A549 (cell line): ENCODE results near the gene SLC6A3. TPM values are rescaled to one million over a fixed set of nuclear protein-coding genes. Genes with fewer than 3 reads are reported as not detected.
"Not testable (repeated sequence)": the region's sequence is repeated elsewhere in the genome, so short reads cannot be mapped to it uniquely, and the experiment has no call there.

Experiments used
- ATAC-seq, 2 experiments: fragments of 200-7000 bp in 1 of 2; fragments of >200 bp in 1 of 2; cut with Nextera tagmentation in 1 of 2; cut with Tn5 transposase in 1 of 2; 3 replicates each; pipeline versions ENCODE4 v1.8.0 to v1.9.1; 2018 to 2020; ENCODE audit warnings: mild to moderate bottlenecking in 1 of 2, moderate library complexity in 1 of 2
- CTCF ChIA-PET: fragments of 300-600 bp; sonication (Branson Sonifier 250); formaldehyde crosslinking; extraction: SDS; loops from one replicate; lab custom pipeline; 2021; ENCODE audit warnings: antibody characterized with exemption, inconsistent platforms; lab: Yijun Ruan, JAX
- POLR2A ChIA-PET: fragments of 350-600 bp; formaldehyde crosslinking; extraction: SDS; loops from one replicate; lab custom pipeline; 2021; ENCODE audit warnings: antibody characterized with exemption, inconsistent platforms; lab: Yijun Ruan, JAX
- DNase-seq, 2 experiments: peaks; one replicate each; pipeline versions ENCODE4 v3.0.0 to v3.0.0-alpha.2; 2011 to 2016; ENCODE audit warnings: low read depth in 1 of 2, low spot score in 1 of 2
- FAIRE-seq: peaks from 2 replicates; lab custom pipeline; 2011; peaks lifted over from hg19 to GRCh38; lab: Jason Lieb, UNC
- H3K27ac ChIP-seq, 2 experiments: fragments of >200 bp; sonication (Bioruptor Twin); formaldehyde crosslinking; 3 replicates each; pipeline ENCODE4 v1.5.1; 2016 to 2017
- H3K4me1 ChIP-seq: fragments of >200 bp; sonication (Bioruptor Twin); formaldehyde crosslinking; 3 replicates; pipeline ENCODE4 v1.6.1; 2016
- H3K4me2 ChIP-seq: fragments of >200 bp; sonication (Bioruptor Twin); formaldehyde crosslinking; 3 replicates; pipeline ENCODE4 v1.6.1; 2016
- H3K4me3 ChIP-seq: fragments of >200 bp; sonication (Bioruptor Twin); formaldehyde crosslinking; 3 replicates; pipeline ENCODE4 v1.5.1; 2016
- H3K9me3 ChIP-seq: fragments of >200 bp; sonication (Bioruptor Twin); formaldehyde crosslinking; 3 replicates; pipeline ENCODE4 v1.6.1; 2016
- BCL3 ChIP-seq: fragments of >200 bp; sonication (Bioruptor Twin); formaldehyde crosslinking; IDR thresholded peaks from 3 replicates; pipeline ENCODE4 v1.6.1; 2016
- CEBPB ChIP-seq, 2 experiments: fragments of >200 bp in 1 of 2; sonication (Bioruptor Twin) in 1 of 2; formaldehyde crosslinking in 1 of 2; IDR thresholded peaks; 2 replicates each; pipeline ENCODE4 v1.6.1; 2012 to 2016
- EHF ChIP-seq: fragments of 250-450 bp; sonication (Bioruptor Pico); IDR thresholded peaks from 2 replicates; pipeline ENCODE4 v1.5.0; 2020; ENCODE audit warnings: mild to moderate bottlenecking
- EHMT2 ChIP-seq: fragments of 200-600 bp; sonication (generic); IDR thresholded peaks from 2 replicates; pipeline ENCODE4 v1.6.1; 2016; ENCODE audit warnings: antibody characterized with exemption, low read depth, mild to moderate bottlenecking, moderate library complexity
- EP300 ChIP-seq, 2 experiments: fragments of >200 bp; sonication (Bioruptor Twin); formaldehyde crosslinking; IDR thresholded peaks; 2 replicates in 1 of 2; 3 replicates in 1 of 2; pipeline ENCODE4 v1.6.1; 2016 to 2017
- ESRRA ChIP-seq: fragments of 150-350 bp; IDR thresholded peaks from 2 replicates; pipeline ENCODE4 v1.6.1; 2014; ENCODE audit warnings: mild to moderate bottlenecking, low read length, borderline replicate concordance
- FOSL2 ChIP-seq, 2 experiments: fragments of 450-650 bp in 1 of 2; fragments of >200 bp in 1 of 2; sonication (Bioruptor Twin) in 1 of 2; formaldehyde crosslinking; IDR thresholded peaks; 2 replicates each; pipeline versions ENCODE4 v1.5.0 to v1.6.1; 2016 to 2020; ENCODE audit warnings: mild to moderate bottlenecking in 1 of 2, moderate library complexity in 1 of 2
- HMGXB4 ChIP-seq: fragments of 250-450 bp; sonication (Bioruptor Pico); IDR thresholded peaks from 2 replicates; pipeline ENCODE4 v1.5.0; 2021; ENCODE audit warnings: mild to moderate bottlenecking, moderate library complexity, borderline replicate concordance
- HOXB5 ChIP-seq: fragments of 250-450 bp; sonication (Bioruptor Pico); IDR thresholded peaks from 2 replicates; pipeline ENCODE4 v1.5.0; 2020; ENCODE audit warnings: mild to moderate bottlenecking, moderate library complexity
- KDM1A ChIP-seq: fragments of 200-600 bp; sonication (generic); IDR thresholded peaks from 2 replicates; pipeline ENCODE4 v1.6.1; 2016; ENCODE audit warnings: low read depth, mild to moderate bottlenecking
- MAX ChIP-seq: IDR thresholded peaks from 2 replicates; pipeline ENCODE4 v1.6.1; 2012
- MAZ ChIP-seq: fragments of 150-350 bp; IDR thresholded peaks from 2 replicates; pipeline ENCODE4 v1.6.1; 2014; ENCODE audit warnings: antibody characterized with exemption, low read depth, low read length, borderline replicate concordance
- NFE2L2 ChIP-seq: fragments of 150-350 bp; conservative IDR thresholded peaks from 2 replicates; pipeline ENCODE4 v1.6.1; 2014; ENCODE audit warnings: low read length
- NPAS2 ChIP-seq: fragments of 250-450 bp; sonication (Bioruptor Pico); IDR thresholded peaks from 2 replicates; pipeline ENCODE4 v1.8.0; 2022; ENCODE audit warnings: mild to moderate bottlenecking, moderate library complexity, borderline replicate concordance
- POLR2A ChIP-seq: IDR thresholded peaks from 2 replicates; pipeline ENCODE4 v1.6.1; 2012; ENCODE audit warnings: mild to moderate bottlenecking, low read length
- RAD21 ChIP-seq, 2 experiments: fragments of >200 bp in 1 of 2; sonication (Bioruptor Twin) in 1 of 2; formaldehyde crosslinking in 1 of 2; IDR thresholded peaks in 1 of 2; conservative IDR thresholded peaks in 1 of 2; 2 replicates in 1 of 2; 3 replicates in 1 of 2; pipeline ENCODE4 v1.6.1; 2012 to 2018; ENCODE audit warnings: inconsistent platforms in 1 of 2
- RARB ChIP-seq: fragments of 250-450 bp; sonication (Bioruptor Pico); IDR thresholded peaks from 2 replicates; pipeline ENCODE4 v1.8.0; 2021; ENCODE audit warnings: mild to moderate bottlenecking, moderate library complexity
- RCOR1 ChIP-seq: fragments of 150-350 bp; IDR thresholded peaks from 2 replicates; pipeline ENCODE4 v1.6.1; 2014; ENCODE audit warnings: antibody characterized with exemption, low read length, low read depth
- TFCP2L1 ChIP-seq: fragments of 250-450 bp; sonication (Bioruptor Pico); IDR thresholded peaks from 2 replicates; pipeline ENCODE4 v1.5.0; 2021; ENCODE audit warnings: mild to moderate bottlenecking
- ZSCAN20 ChIP-seq: fragments of 250-450 bp; sonication (Bioruptor Pico); IDR thresholded peaks from 2 replicates; pipeline ENCODE4 v1.8.0; 2022; ENCODE audit warnings: mild to moderate bottlenecking, moderate library complexity
- WGBS: methylation state at CpG from one replicate; pipeline ENCODE4 v1.1.6; 2017; ENCODE audit errors: missing lambda C conversion rate; 5-methylcytosine and 5-hydroxymethylcytosine counted together
- polyA plus RNA-seq, 4 experiments: library from polyadenylated mRNA; depleted of rRNA in 3 of 4; stranded (reverse); fragments of >200 nt; fragmentation: RNase III in 1 of 4; extraction: RNeasy Plus Mini Kit Qiagen cat#74134 plus additional on column Dnase treatment in 1 of 4; gene quantifications; 2 replicates in 3 of 4; 3 replicates in 1 of 4; pipeline ENCODE4 v1.2.3, GENCODE V29; 2011 to 2017
- TF ChIP-seq, protein P1 (sequence below): IDR thresholded peaks from 2 replicates; pipeline ENCODE4 v1.6.1; 2012; ENCODE audit warnings: low read depth, borderline replicate concordance
- TF ChIP-seq, protein P2 (sequence below): fragments of >200 bp; sonication (Bioruptor Twin); formaldehyde crosslinking; IDR thresholded peaks from 3 replicates; pipeline ENCODE4 v1.5.1; 2016
- TF ChIP-seq, protein P3 (sequence below): IDR thresholded peaks from 2 replicates; pipeline ENCODE4 v1.6.1; 2012

SLC6A3 gene
- polyA plus RNA-seq, 2 of the 4 experiments (the other 2 are of a cell fraction) = 0.05 to 0.06 TPM

- H3K27ac ChIP-seq, H3K4me2 ChIP-seq, DNase-seq, H3K4me3 ChIP-seq, POLR2A ChIA-PET, H3K4me1 ChIP-seq, CTCF ChIA-PET, ATAC-seq, FAIRE-seq: not testable (repeated sequence)
- H3K9me3 ChIP-seq = peaks cover 69% of the 10 kb centered on the region
- 20% methylated on average over 11 of the region's 20 CpGs for WGBS
Measured at GRCh38 chr5:1456110-1456881, 11.1 kb upstream of the SLC6A3 start.

DNA sequence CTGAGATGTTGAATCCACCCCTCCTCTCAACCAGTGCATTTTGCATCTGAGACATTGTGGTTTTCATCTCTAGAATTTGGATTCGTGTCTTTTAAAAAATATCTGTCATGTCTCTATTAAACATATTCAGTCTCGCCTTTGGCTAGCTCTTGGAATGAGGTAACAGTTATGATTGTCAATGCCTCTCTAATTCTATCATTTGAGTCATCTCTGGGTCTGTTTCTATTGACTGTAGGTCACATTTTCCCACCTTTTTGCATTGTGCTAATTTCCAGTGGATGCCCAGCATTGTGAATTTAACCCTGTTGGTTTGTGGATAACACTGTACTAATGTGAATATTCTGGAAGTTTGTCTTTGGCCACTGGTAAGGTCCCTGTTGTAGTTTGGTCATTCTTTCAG, 8.4 kb upstream of the SLC6A3 start:
- ATAC-seq (no peak), FAIRE-seq (no peak)
- WGBS = 4% methylated on average over 2 of the region's 2 CpGs

DNA sequence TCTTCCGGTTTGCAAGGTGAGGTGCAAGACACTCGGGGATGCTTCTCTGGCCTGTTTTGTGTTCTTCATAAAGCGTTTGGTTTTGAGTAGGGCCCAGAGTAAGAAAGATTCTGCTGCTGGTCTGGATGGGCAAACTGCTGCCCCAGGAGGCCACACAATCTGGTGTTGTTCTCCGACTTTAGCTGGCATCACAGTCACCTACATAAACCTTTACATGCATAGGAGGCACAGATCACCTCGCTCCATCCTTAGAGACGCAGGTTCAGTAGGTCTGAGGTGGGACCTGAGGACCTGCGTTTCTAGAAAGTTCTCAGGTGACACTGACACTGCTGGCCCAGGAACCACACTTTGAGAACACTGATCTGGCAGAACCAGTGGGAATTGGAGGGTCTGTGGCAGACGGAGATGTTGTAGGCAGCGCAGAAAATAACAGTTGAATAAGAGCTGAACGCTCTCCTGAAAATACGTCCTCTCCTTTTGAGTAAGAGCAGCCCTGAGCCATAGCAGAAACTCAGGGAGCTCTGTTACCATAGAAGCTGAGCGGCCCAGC, 3.9 kb upstream of the SLC6A3 start:
- WGBS = 54% methylated on average over 12 of the region's 12 CpGs
- POLR2A ChIA-PET = no interaction called here
- TF ChIP-seq, protein P1, sequence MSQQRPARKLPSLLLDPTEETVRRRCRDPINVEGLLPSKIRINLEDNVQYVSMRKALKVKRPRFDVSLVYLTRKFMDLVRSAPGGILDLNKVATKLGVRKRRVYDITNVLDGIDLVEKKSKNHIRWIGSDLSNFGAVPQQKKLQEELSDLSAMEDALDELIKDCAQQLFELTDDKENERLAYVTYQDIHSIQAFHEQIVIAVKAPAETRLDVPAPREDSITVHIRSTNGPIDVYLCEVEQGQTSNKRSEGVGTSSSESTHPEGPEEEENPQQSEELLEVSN = no peak
- TF ChIP-seq KDM1A (no peak), MAX (no peak), FOSL2 (IDR thresholded peaks at IDR 0.05) (no peak), FOSL2 (CRISPR knock-in tag; IDR thresholded peaks at IDR 0.05) (no peak), HOXB5 (CRISPR knock-in tag) (no peak), MAZ (no peak), RARB (no peak), NPAS2 (CRISPR knock-in tag) (no peak), ESRRA (no peak), NFE2L2 (no peak), CEBPB (IDR thresholded peaks at IDR 0.05) (no peak), EHMT2 (no peak), POLR2A (no peak)
- TF ChIP-seq, protein P2, sequence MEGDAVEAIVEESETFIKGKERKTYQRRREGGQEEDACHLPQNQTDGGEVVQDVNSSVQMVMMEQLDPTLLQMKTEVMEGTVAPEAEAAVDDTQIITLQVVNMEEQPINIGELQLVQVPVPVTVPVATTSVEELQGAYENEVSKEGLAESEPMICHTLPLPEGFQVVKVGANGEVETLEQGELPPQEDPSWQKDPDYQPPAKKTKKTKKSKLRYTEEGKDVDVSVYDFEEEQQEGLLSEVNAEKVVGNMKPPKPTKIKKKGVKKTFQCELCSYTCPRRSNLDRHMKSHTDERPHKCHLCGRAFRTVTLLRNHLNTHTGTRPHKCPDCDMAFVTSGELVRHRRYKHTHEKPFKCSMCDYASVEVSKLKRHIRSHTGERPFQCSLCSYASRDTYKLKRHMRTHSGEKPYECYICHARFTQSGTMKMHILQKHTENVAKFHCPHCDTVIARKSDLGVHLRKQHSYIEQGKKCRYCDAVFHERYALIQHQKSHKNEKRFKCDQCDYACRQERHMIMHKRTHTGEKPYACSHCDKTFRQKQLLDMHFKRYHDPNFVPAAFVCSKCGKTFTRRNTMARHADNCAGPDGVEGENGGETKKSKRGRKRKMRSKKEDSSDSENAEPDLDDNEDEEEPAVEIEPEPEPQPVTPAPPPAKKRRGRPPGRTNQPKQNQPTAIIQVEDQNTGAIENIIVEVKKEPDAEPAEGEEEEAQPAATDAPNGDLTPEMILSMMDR = no peak
- TF ChIP-seq, protein P3, sequence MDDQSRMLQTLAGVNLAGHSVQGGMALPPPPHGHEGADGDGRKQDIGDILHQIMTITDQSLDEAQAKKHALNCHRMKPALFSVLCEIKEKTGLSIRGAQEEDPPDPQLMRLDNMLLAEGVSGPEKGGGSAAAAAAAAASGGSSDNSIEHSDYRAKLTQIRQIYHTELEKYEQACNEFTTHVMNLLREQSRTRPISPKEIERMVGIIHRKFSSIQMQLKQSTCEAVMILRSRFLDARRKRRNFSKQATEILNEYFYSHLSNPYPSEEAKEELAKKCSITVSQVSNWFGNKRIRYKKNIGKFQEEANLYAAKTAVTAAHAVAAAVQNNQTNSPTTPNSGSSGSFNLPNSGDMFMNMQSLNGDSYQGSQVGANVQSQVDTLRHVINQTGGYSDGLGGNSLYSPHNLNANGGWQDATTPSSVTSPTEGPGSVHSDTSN = no peak

More for the DNA sequence above, 8.4 kb upstream of the SLC6A3 start:
- DNase-seq = no peak
- ChIA-PET POLR2A (no interaction called here), CTCF (interaction anchor here (1.0 to 1.3 kb wide), 3 partner anchors 12 to 74 kb away, joined by 3 read pairs; no protein-coding TSS in a partner anchor)
- no peaks in the 10 kb centered on the region for H3K4me1 ChIP-seq
- no peak overlapping the region for H3K4me2 ChIP-seq
- no peak overlapping the region for H3K27ac ChIP-seq
- no peak overlapping the region for H3K4me3 ChIP-seq
- TF ChIP-seq RAD21 (conservative IDR thresholded peaks at IDR 0.05 in 1 of 2, IDR thresholded peaks at IDR 0.05 in 1 of 2) (no peak), RCOR1 (no peak), TFCP2L1 (CRISPR knock-in tag) (no peak), EHF (CRISPR knock-in tag) (no peak), HMGXB4 (CRISPR knock-in tag) (no peak), EP300 (IDR thresholded peaks at IDR 0.05) (no peak), MAX (no peak), ZSCAN20 (CRISPR knock-in tag) (no peak), BCL3 (no peak), EHMT2 (no peak)
- peaks cover 74% of the 10 kb centered on the region for H3K9me3 ChIP-seq

More for the DNA sequence above, 3.9 kb upstream of the SLC6A3 start:
- CTCF ChIA-PET = interaction anchor here (1.5 kb wide), 1 partner anchor 9 kb away, joined by 3 read pairs; no protein-coding TSS in a partner anchor
- DNase-seq (no peak), ATAC-seq (no peak), FAIRE-seq (no peak)
- Histone ChIP-seq H3K9me3 (peaks cover 31% of the 10 kb centered on the region), H3K4me1 (peaks cover 9% of the 10 kb centered on the region; the same call in 1 of the 3 replicates), H3K4me2 (no peak overlapping the region), H3K4me3 (no peak overlapping the region), H3K27ac (no peak overlapping the region)
